Activated T-cell treated with anti-CD3 and anti-CD28 coated beads, Interleukin-2, amount 50 U/mL, for 48 hours (primary cell): ENCODE measurements around the gene KCNJ11.
A peak's percentile ranks its signal among the peaks of the same experiment; 100 is the strongest.

Source experiments
- DNase-seq, 2 experiments: peaks; one replicate each; pipeline ENCODE4 v3.0.0-alpha.2; 2020

Gene KCNJ11

DNA sequence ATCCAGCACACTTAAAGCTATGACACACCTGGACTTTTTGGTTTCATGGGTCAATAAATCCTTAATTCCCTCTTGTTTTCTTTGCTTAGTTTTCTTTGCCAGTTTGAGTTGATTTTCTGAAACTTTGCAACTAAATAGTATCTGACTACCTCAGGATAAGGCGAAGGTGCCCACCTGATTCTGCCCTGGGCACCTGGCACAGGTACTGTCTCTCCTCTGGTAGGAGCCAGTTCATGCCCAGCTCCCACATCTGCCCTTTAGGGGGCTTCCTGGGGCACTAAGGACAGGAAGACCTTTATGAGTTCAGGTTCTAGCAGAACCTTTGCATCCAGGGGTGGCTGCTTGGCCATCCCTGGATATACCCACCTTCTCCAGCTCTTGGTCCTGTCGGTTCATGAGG, 19.6 kb upstream of the KCNJ11 start:
- DNase-seq: no peak

DNA sequence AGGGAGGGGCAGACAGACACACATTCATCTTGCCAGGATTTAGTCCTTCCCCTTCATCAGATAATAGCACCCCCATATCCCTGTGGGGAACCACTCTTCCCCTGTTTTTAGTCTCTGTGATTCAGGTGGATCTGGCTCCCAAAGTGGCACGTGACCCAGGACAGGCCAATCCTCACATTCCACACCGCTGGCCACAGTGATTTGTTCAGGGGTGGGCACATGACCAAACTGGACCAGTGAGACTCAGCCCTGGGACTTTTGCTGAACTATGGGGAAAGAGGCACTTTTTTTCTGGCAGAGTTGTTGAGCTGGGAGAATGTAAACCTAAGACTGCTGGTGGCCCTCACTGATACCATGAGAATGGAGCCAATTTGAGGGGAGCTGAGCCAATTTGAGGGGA, 19.1 kb upstream of the KCNJ11 start:
- no peak for DNase-seq

DNA sequence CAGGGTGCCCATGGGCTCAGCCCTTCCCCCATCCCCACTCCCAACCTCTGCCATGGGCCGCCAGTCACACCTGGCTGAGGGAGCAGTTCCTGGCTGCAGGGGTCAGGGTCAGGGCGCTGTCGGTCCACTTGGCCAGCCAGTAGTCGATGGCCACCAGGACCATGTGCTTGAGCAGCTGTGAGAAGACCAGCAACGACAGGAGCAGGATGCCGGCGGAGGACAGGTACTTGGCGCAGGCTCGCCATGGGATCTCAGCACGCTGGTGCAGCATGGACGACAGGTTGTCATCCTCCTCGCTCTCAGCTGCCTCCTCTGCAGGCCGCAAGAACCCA, 18.3 kb upstream of the KCNJ11 start:
- DNase-seq: no peak

DNA sequence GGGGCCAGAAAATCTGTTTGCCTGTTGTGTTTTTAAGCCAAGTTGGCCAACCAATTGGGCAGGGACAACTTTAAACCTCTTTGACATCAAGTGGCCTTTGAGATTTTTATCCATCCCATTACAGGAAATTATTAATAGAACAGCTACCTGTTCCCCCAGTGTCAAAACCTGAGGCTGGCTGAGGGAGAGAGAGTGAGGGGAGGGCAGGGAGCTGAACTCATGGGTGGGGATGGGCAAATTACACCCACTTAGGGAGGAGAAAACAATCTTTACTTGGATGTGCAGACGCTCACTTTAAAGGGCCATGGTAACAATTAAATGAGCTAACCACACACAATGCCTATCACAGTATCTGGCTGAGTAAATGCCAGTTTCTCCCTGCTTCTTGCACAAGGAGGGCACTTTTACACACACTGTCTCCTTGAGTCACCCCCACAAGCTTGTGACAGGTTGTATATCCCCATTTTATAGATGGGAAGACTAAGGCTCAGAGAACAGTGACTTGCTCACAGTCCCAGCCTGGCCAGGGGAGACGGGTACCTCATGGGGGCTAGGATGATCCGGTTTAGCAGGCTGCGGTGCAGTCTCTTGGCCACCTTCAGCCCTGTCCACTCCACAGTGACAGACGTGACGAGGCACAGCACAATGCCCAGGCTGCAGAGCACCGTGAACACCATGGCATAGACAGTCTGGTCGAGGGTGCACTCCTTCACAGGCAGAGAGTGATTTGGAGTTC, 17.8 kb upstream of the KCNJ11 start:
- no peak for DNase-seq

DNA sequence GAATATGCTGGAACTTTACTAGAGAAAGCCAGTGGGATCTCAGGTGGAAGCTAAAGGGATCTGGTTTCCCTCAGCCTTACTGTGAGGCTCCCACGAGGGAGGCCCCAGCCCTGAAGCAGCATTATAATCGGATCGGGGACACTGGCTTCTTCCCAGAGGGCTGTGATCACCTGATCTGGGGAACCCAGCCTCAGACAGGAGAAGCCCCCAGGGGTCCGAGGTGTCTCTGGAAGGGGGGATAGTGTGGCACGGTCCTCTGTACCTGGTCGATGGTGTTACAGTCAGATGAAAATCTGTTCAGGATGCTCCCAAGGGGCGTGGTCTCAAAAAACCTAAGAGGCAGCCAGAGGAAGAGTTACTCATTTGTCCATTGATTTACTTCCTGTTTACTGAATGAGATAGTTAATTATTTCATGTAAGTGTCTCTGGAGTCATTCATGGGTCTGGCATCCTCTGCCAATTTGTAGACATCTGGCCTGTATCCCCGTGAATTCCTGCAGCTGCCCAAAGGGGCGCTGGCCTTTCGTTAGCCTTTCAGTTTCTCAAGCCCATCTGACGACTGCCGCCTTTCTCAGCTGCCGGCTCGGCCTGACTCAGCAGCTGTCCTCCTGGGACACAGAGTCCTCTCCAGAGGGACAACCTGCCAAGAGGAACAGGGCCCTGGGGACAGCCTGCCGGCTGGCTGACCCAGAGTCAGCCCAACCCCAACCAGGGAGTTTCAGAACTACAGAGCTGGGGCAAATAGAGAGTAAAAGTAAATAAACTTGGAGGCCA, 17.0 kb upstream of the KCNJ11 start:
- DNase-seq: no peak

DNA sequence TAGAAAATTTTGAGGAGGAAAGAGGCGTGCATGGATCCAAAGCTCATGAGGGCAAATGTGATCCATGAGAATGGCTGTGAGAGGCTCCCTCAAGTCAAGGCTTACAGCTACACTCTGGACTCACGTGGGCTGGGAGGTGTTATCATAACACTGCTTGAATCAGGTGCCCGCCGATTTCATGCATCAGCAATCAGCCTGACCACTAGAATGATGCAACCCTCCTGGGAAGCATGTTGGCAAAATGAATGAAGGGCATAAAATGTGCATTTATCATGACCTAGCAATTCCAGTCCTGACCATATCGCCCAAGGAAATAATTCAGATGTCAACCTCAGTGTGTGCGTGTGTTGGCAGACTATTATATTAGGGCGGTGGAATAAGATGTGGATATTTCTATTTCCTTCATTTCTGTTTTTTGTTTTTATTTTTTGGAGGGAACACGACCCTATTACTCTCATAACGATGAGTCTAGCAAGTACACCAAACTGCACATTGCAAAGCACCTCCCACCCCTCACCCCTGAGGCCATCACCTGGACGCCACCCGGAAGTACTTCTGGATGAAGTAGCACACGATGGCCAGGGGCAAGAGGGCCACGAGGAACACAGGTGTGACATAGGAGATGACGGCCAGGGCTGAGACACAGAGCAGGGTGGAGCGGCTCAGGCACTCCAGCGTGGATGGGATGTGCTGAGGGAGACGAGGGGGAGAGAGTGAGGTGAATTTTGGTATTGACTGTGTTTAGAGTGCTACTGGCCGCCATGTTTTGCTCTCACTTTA, 15.7 kb upstream of the KCNJ11 start:
- DNase-seq: no peak

DNA sequence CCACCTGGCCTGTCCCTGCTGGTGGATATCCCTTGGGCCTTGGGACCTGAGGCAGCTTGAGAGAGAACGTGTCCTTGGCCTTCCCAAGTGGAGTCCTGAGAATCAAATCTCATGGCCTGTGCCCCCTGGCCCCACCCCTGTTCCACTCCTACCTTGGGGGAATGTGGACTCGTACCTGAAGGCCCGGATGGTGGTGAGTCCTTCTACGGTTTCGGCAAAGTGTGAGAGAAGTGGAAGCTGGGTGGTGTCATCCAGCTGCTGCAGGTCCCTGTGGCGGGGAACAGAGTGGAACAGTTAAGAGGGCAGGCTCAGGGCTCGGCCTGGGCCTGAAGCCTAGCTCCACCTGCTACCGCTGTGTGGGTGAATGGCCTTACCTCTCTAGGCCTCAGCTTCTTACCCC, 14.0 kb upstream of the KCNJ11 start:
- no peak for DNase-seq

DNA sequence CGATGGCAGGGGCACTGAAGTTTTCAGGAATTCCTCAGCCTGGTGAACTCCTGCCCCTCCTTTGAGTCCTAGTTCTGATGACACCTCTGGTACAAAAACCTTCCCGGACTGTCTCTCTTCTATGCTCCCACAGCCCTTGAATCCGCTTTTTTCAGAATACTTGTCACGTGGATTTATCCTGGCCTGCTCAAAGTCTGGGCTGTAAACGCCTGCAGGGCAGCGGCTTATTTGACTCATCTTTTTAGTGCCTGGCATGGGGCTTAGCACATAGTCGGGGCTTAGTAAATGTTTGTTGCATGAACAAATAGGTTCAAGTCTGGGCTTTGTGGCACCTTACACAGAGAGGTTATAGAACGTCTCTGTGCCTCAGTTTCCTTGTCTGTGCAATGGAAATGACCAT, 13.4 kb upstream of the KCNJ11 start:
- DNase-seq: no peak

DNA sequence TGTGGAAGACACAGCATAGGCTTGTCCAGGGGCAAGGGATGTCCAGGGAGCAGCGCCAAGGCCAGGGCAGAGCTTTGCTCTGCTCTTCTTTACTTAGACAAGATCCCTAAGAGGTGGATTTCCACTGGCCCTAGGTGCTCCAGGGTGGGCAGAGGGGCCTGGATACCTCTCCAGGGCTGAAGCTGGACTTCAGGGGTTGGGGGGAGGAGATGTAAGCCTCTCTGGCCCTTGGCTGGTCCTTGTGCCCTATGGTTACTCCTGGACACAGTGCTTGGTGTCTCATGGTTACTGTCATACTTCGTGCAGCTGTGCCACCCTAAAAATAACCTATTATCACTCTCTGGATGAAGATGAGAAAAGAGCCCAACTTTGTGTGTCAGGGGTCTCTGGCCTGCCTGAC, 12.9 kb upstream of the KCNJ11 start:
- DNase-seq: no peak

DNA sequence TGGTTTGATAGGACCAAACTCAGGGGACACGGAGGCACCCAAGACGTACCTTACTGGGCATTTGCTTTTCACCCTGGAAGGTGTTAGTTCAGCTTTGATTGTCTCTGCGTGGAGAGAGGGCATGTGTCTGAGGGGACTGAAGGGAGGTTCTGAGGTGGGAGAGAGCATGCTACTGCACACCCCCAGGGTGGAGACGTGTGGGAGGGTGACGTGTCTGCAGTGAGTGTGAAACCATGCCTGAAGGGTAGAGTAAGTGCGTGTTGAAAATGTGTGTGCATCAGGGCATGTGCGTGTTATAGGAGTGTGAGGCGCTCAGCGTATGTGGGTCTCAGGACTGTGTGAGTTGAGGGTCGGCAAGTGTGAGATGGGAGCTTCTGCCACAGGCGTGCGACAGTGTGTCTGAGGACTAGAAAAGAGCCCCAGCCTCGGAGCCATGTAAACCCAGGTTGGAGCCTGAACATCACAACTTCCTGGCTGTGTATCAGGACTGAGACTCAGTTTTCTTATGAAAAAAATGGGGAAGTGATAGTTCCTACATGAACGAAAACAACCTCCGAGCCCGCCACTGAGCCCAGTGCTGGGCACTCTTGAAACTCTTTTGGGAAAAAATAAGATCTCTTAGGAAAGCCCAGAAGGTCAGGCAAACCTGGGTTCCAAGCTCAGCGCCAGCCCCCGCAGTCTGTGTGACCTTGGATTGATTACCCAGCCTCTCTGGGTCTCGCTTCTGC, 11.8 kb upstream of the KCNJ11 start:
- no peak for DNase-seq

DNA sequence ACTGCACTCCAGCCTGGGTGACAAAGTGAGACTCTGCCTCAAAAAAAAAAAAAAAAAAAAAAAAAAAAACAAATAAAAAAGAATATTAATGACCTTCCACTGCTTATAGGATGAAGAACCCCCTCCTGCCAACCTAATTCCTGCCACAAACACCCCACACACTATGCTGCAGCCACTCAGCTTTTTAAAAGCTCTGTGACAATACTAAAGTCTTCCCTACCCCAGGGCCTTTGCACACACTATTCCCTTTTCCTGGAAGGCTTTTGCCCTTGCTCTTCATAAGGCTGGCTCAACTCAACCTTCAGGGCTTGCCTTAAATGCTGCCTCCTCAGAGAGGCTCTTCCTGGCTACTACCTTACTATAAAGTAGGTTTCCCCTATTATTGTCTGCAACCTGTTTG, 10.8 kb upstream of the KCNJ11 start:
- DNase-seq: no peak

DNA sequence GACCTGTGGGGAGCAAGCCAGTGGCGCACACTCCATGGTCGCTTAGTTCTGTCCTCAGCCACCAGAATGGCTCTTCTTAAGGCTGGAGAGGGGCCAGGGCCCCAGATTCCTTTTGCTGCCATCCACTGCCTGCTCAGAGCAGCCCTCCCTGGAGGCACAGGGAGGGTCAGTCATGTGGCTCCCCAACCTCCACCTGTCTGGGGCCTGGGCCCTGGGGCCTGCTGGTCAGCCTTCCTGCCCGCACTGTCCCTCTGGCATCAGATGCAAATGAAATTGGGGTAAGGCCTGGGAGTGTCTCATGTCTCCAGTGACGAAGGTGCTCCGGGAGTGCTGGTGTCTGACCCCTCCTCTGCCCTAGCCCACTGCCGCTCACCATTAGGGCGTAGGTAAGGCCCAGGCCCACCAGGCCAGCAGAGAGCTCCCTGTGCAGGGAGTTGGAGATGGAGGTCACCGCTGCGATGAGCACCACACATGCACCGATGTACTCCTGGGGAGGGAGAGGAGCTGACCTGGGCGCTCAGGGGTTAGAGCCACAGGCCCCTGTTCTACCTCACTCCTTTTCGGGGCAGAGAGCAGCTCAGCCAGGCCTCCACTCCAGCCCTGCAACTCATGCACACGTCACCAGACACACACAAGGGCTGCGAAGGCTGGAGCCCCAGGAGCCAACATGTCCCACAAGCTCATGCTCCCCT, 9.0 kb upstream of the KCNJ11 start:
- DNase-seq: no peak

DNA sequence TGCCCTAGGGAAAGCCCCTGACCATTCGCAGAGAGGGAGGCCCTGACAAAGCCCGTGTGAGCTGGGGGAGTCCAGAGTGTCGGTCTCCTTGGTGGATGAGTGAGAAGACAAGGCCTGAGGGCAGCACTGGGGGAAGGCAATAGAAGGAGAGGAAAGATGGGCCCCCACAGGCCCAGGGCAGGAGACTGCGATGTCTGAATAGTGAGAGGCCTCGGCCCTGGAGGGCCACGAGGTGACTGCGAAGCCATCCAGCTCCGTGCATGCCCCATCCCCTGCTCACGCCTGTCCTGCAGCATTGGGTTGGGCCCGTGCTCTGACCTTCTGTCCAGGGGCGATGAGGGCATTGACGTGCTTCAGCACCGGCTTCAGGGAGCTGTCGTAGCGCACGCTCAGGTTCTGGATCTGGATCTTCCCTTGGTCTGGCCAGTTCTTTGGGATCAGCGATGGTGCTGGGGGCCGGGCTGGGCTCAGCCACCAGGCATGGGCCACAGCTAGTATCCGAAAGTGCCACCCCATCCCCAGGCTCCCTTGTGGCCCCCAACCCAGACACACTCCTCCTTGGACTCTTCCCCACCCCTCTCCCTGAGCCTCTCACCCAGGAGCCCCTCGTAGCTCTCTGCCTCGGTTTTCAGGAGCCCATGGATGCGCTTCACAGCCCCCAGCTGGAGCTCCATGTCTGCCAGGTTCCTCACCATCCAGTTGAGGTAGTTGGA, 8.3 kb upstream of the KCNJ11 start:
- no peak for DNase-seq

DNA sequence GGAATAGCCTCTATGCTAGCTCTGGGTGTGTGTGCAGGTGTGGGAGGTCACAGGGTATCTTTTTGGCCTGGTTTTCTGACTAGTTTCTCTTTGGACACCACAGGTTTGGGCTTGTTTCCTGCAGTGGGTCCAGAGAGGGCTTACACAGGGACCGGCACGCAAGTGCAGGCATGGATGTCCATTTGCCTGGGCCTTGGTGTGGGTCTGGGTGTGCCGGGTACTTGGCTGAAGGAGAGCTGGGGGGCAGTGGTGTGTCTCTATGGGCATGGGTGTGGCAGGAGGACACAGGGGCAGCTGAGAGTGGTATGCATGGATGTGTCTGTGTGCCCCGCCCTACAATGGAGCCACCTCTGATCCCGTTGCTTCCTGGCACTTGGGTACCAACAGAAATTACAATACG, 7.5 kb upstream of the KCNJ11 start:
- DNase-seq: no peak

DNA sequence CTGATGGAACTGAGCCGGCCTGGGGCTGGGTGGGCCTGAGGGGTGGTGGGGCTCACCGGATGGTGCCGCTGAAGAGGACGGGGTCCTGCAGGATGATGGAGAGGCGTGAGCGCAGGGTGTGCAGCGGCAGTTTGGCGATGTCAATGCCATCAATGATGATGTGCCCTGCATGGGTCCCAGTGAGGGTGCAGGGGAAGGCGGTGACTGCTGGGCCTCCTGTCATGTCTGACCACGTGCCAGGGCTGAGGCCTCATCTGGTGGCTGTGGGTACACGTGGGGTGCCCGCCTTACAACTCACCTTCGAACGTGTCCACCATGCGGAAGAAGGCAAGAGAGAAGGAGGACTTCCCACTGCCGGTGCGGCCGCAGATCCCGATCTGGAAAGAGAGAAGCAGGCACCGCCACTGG, 7.1 kb upstream of the KCNJ11 start:
- DNase-seq: no peak

DNA sequence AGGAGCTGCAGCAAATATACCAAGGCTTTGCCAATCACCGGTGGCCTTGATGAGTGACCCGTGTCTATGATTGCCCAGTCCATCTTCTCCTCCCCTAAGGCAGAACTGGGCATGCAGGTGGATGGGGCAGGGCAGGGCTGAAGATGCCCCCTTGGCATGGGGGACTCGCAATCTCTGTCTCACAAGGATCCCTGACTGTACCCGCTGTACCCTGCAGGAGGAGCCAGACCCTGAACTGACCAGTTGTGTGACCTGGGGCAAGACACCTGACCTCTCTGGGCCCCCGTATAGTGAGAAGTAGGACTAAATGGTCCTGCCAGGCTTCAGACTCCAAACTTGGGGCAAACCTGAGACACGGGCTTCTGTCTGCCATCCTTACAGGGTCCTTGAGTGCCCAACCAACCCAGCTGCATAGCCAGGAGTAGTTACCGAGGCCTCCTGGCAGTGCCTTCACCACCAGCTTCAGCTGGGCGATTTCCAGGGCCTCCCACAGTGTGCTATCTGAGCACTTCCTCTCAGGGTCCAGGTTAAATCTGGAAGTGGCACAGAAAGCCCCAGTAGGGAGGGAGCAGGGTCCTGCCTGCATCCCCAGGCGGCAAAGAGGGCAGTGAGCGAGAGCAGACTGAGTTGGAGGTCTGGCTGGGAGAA, 6.4 kb upstream of the KCNJ11 start:
- no peak for DNase-seq

DNA sequence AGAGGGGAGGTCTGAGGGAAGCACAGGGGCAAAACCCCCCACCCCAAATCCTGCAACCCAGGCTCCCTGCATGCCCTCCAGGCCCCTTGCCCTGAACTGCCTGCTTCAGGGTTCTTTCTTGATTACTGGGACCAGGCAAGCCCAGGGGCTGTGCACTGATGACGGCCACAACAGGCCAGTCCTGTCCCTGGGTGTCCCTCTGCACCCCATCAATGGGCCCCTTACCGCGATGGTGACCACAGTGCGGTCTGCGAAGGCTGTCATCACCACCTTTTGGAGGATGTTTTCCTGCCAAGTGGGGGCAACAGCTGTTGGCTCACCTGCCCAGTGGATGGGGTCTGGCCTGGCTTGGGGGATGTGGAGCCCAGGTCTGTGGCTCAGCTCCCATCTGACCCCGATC, 5.0 kb upstream of the KCNJ11 start:
- DNase-seq: no peak

DNA sequence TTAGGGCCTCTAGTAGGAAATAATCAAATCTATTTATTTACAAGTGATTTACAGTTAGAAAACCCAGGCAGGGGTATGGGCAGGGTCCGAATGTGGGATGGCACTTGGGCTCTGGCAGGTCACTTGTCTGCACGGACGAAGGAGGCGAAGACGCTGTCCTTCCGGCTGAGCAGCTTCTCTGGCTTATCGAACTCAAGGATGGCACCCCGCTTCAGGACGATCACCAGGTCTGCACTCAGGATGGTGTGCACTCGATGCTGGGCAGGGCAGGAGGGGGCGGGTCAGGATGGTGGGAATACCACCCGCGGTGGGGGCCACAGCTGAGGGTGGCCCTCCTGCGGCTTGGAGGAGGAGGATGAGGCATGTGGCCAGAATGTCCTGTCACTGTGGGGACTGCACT, 4.4 kb upstream of the KCNJ11 start:
- DNase-seq: no peak

DNA sequence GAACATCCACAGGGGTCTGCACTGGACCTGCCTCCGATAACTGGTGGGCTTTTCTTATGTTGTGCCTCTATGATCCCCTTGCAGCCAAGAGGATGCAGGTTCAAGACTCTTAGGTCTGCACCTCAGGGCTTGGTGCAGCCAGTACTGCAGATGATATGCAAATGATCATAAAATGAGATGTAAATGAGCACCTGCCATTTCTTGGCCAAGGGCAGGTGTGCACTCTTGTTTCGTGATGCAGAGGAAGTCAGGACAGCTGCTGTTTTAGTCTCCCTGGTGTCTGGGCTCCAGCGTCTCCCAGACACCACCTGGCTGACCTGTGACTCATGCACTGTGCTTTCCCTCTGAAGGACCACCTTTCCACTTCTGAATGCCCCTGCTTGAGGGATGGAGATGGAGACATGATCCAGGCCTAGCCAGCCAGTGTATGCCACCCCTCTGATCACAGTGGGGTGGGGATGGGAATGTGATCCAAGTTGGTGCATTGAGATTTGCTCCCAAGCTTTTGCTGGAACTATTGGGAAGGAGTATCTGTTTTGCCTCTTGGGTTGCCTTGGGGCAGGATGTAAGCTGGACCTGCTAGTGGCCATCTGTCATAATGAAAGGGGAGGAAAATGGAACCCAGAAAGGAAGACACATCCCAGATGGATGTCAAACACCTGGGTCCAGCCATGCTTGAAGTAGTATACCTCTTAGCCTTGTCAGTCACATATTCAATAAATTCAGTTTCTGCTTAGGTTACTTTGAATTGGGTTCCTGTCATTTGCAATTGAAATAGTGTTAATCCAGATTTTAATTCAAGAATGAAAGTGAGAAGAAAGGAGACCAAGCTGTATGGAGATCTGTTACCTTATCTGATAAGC, 3.3 kb upstream of the KCNJ11 start:
- no peak for DNase-seq

DNA sequence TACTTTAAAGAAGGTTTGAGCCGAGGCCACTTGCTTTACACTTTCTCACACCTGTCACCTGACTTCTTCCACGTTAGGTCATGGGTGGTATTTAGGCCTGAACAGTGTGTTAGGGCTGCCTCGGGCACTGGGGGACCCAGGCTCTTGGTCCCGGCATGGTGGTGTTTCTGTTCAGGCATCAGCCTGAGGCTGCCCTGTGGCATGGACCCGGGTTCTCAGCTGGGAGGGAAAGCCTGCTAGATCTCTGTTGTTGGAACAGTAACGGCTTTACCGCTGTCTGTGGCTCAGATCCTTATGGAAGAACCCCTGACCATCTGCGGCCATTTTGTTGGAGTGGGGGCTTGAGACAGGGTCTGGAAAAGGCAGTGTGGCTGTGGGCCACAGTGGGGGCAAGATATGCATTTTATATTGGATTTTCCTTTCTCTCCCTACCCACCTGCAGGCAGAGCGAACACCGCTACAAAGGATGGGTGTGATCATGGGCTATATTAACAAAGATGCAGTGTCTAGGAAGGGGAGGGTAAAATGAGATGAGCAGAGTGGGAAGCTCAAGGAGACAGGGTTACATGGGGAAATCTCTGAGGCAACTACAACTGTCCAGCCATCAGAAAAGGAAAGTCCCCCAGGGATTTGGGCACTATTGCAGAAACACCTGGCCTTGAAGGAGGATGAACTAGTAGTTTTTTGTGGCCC, 1.6 kb upstream of the KCNJ11 start:
- DNase-seq: peak in 1 of 2 experiments; percentile 26
